ENCODE data around the gene EEIG1.

GRCh38 chr9:127977884-127978647 lies 2.7 kb downstream of the EEIG1 start:
- TF ChIP-seq NANOG (IDR thresholded peaks at IDR 0.05; ENCODE audit: borderline replicate concordance) (no peak), CTCF (conservative IDR thresholded peaks at IDR 0.05; ENCODE audit: low read depth in 2 of 2) (peak in 1 of 2 experiments; percentile 8; a peak in 1 of 4 replicates), ZNF331 (CRISPR knock-in tag; IDR thresholded peaks at IDR 0.05; ENCODE audit: low read depth) (no peak), EZH2phosphoT487 (IDR thresholded peaks at IDR 0.05; ENCODE audit: unreplicated experiment) (no peak), POLR2AphosphoS5 (IDR thresholded peaks at IDR 0.05; ENCODE audit: low read depth) (no peak), EZH2 (IDR thresholded peaks at IDR 0.05; ENCODE audit: low read depth, unreplicated experiment) (no peak), CREB1 (CRISPR knock-in tag; IDR thresholded peaks at IDR 0.05; ENCODE audit: low read depth) (no peak), REST (IDR thresholded peaks at IDR 0.05; ENCODE audit: unreplicated experiment) (no peak)
